ENCODE results near the gene IFNL2.

DNA sequence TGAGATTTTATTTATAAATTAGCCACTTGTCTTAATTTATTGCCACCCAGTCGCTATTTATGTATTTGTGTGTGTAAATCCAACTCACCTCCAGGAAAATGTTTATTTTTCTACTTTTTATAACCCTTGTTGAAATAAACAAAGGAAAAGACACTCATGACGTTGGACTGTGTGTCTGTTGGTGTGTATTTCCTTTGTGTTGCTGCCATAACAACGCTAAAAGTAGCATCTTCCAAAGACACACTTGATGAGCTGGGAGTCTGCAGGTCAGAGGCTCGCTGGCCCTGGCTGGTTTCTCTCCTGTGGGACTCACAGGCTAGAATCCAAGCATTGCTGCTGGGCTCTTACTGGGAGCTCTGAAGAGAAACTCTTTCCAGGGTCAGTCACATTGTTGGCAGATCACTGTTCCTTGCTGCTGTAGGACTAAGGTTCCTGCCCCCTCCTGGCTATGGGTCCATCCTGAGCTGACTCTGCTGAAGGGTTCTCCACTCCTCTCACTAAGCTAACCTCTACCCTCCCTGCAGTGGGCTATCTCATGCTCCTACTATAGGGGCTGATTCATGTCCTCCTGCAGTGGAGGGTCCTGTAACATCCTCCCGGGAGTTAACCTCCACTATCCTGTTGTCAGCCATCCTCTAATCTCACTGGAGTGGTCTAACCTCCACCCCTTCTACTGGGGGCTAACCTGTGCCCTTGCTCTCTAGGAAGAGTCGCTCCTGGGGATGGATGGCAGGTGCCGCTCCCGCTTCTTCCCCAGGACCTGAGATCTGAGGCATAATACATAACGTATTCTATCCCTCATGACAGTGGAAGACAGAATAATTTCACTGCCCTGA lies 2.1 kb downstream of the IFNL2 start:
- TF ChIP-seq, protein P1, sequence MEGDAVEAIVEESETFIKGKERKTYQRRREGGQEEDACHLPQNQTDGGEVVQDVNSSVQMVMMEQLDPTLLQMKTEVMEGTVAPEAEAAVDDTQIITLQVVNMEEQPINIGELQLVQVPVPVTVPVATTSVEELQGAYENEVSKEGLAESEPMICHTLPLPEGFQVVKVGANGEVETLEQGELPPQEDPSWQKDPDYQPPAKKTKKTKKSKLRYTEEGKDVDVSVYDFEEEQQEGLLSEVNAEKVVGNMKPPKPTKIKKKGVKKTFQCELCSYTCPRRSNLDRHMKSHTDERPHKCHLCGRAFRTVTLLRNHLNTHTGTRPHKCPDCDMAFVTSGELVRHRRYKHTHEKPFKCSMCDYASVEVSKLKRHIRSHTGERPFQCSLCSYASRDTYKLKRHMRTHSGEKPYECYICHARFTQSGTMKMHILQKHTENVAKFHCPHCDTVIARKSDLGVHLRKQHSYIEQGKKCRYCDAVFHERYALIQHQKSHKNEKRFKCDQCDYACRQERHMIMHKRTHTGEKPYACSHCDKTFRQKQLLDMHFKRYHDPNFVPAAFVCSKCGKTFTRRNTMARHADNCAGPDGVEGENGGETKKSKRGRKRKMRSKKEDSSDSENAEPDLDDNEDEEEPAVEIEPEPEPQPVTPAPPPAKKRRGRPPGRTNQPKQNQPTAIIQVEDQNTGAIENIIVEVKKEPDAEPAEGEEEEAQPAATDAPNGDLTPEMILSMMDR (IDR thresholded peaks at IDR 0.05) = no peak
- no peak for TF ChIP-seq POLR2A (IDR thresholded peaks at IDR 0.05)
